Measurements from ENCODE around the gene TAF11L4.
"Not testable (repeated sequence)": the region's sequence is repeated elsewhere in the genome, so short reads cannot be mapped to it uniquely, and the experiment has no call there.

GRCh38 chr5:17475064-17475463 is 46.5 kb upstream of the TAF11L4 start:
- TF ChIP-seq POLR2A, POLR2AphosphoS5 (IDR thresholded peaks at IDR 0.05; ENCODE audit: low read depth, low read length): not testable (repeated sequence)

Data from GM12892 (cell line).